Lower leg skin (tissue), 4 donors: ENCODE data around the gene ADGRV1. TPM values are rescaled to one million over a fixed set of nuclear protein-coding genes. Genes with fewer than 3 reads are reported as not detected.

ENCODE experiments used
- DNase-seq, 2 donors: peaks; one replicate each; pipeline ENCODE4 v3.0.0-alpha.2; 2019; ENCODE audit warnings: low spot score in 2 of 2
- H3K4me3 ChIP-seq: fragments of 200-600 bp; sonication (generic); 2 replicates; pipeline ENCODE4 v1.5.1; 2017; ENCODE audit warnings: mild to moderate bottlenecking, low read depth; ENCODE audit not compliant: poor library complexity, severe bottlenecking
- CTCF ChIP-seq, 3 donors: fragments of 450-650 bp; IDR thresholded peaks; one replicate each; pipeline ENCODE4 v1.5.1; 2016; ENCODE audit warnings: antibody characterized with exemption in 3 of 3, mild to moderate bottlenecking in 3 of 3, moderate library complexity in 2 of 3
- POLR2A ChIP-seq, 2 donors: fragments of 450-650 bp; IDR thresholded peaks; one replicate each; pipeline ENCODE4 v1.6.1; 2016 to 2017; ENCODE audit warnings: antibody characterized with exemption in 2 of 2, mild to moderate bottlenecking in 1 of 2, moderate library complexity in 1 of 2
- WGBS, 2 donors: methylation state at CpG; one replicate each; pipeline ENCODE4 v1.1.5; 2018; 5-methylcytosine and 5-hydroxymethylcytosine counted together
- intact Hi-C: fragments of 100-400 bp; cut with DNase I; formaldehyde crosslinking; loops from one replicate; pipeline ENCODE4 v1.15.0; 2023; ENCODE audit warnings: low total_unique reads
- total RNA-seq, 4 donors: library from RNA; depleted of rRNA; stranded (reverse); fragments of >200 nt; gene quantifications; one replicate each; pipeline ENCODE4 v1.1.0, GENCODE V29; 2016

Gene ADGRV1
- total RNA-seq, 4 donors from 2014 or later: 1.2 to 4.0 (median 2.7) TPM

- 37 to 42% methylated on average over 1 of the region's 1 CpG for WGBS, 2 donors
- no peak overlapping the region for H3K4me3 ChIP-seq
- TF ChIP-seq POLR2A (IDR thresholded peaks at IDR 0.05) (no peak), CTCF (IDR thresholded peaks at IDR 0.05) (no peak)
- intact Hi-C loops: no loop called here
- no peak for DNase-seq
Measured at GRCh38 chr5:90885180-90885868, 326.7 kb downstream of the ADGRV1 start.

- 67 to 82% methylated on average over 5 of the region's 5 CpGs for WGBS, 2 donors
- intact Hi-C loops: no loop called here
- TF ChIP-seq POLR2A (IDR thresholded peaks at IDR 0.05) (no peak), CTCF (IDR thresholded peaks at IDR 0.05) (no peak)
- DNase-seq: no peak
- H3K4me3 ChIP-seq: no peak overlapping the region
Measured at GRCh38 chr5:90886381-90886780, 327.8 kb downstream of the ADGRV1 start.

- TF ChIP-seq POLR2A (IDR thresholded peaks at IDR 0.05) (no peak), CTCF (IDR thresholded peaks at IDR 0.05) (no peak)
- DNase-seq: no peak
- WGBS, 2 donors: 59 to 64% methylated on average over 1 of the region's 1 CpG
- intact Hi-C loops: no loop called here
- no peak overlapping the region for H3K4me3 ChIP-seq
Measured at GRCh38 chr5:90888511-90889324, 330.1 kb downstream of the ADGRV1 start.

GRCh38 chr5:90889325-90889600 lies 330.7 kb downstream of the ADGRV1 start:
- no peak for DNase-seq
- intact Hi-C loops: no loop called here
- TF ChIP-seq CTCF (IDR thresholded peaks at IDR 0.05) (no peak), POLR2A (IDR thresholded peaks at IDR 0.05) (no peak)

GRCh38 chr5:90890180-90890579 lies 331.6 kb downstream of the ADGRV1 start:
- no peak for TF ChIP-seq POLR2A (IDR thresholded peaks at IDR 0.05)
- TF ChIP-seq CTCF (IDR thresholded peaks at IDR 0.05): no peak
- no peak overlapping the region for H3K4me3 ChIP-seq
- DNase-seq: no peak
- intact Hi-C loops: no loop called here
- WGBS, 2 donors: 100% methylated on average over 1 of the region's 1 CpG

More at GRCh38 chr5:90889325-90889600, 330.7 kb downstream of the ADGRV1 start:
- no peak overlapping the region for H3K4me3 ChIP-seq
